ENCODE data around the gene FDX2. TPM values are rescaled to one million over a fixed set of nuclear protein-coding genes. Genes with fewer than 3 reads are reported as not detected.
A peak's percentile ranks its signal among the peaks of the same experiment; 100 is the strongest.

FDX2 gene
- total RNA-seq, 1 experiment from 2014 or later: 26.2 TPM

GRCh38 chr19:10356431-10356830 lies 40.6 kb upstream of the FDX2 start:
- H3K4me3 Mint-ChIP-seq: no peak overlapping the region
- ChIA-PET CTCF (interaction anchor here (1.3 kb wide), 1 partner anchor 32 kb away, joined by 3 read pairs; no protein-coding TSS in a partner anchor), POLR2A (no interaction called here)
- peaks cover 14% of the 10 kb centered on the region for H3K4me1 Mint-ChIP-seq
- H3K9me3 Mint-ChIP-seq: no peaks in the 10 kb centered on the region
- no peaks in the 10 kb centered on the region for H3K27me3 Mint-ChIP-seq (ENCODE audit: low read depth)
- no peak overlapping the region for H3K27ac Mint-ChIP-seq
- TF ChIP-seq, protein P1, sequence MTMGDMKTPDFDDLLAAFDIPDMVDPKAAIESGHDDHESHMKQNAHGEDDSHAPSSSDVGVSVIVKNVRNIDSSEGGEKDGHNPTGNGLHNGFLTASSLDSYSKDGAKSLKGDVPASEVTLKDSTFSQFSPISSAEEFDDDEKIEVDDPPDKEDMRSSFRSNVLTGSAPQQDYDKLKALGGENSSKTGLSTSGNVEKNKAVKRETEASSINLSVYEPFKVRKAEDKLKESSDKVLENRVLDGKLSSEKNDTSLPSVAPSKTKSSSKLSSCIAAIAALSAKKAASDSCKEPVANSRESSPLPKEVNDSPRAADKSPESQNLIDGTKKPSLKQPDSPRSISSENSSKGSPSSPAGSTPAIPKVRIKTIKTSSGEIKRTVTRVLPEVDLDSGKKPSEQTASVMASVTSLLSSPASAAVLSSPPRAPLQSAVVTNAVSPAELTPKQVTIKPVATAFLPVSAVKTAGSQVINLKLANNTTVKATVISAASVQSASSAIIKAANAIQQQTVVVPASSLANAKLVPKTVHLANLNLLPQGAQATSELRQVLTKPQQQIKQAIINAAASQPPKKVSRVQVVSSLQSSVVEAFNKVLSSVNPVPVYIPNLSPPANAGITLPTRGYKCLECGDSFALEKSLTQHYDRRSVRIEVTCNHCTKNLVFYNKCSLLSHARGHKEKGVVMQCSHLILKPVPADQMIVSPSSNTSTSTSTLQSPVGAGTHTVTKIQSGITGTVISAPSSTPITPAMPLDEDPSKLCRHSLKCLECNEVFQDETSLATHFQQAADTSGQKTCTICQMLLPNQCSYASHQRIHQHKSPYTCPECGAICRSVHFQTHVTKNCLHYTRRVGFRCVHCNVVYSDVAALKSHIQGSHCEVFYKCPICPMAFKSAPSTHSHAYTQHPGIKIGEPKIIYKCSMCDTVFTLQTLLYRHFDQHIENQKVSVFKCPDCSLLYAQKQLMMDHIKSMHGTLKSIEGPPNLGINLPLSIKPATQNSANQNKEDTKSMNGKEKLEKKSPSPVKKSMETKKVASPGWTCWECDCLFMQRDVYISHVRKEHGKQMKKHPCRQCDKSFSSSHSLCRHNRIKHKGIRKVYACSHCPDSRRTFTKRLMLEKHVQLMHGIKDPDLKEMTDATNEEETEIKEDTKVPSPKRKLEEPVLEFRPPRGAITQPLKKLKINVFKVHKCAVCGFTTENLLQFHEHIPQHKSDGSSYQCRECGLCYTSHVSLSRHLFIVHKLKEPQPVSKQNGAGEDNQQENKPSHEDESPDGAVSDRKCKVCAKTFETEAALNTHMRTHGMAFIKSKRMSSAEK (CRISPR knock-in tag; IDR thresholded peaks at IDR 0.05; ENCODE audit: borderline replicate concordance): no peak
- TF ChIP-seq CTCF (IDR thresholded peaks at IDR 0.05) (no peak), HMGXB4 (CRISPR knock-in tag; IDR thresholded peaks at IDR 0.05) (no peak), ZNF232 (CRISPR knock-in tag; IDR thresholded peaks at IDR 0.05) (no peak), NFATC4 (CRISPR knock-in tag; IDR thresholded peaks at IDR 0.05) (no peak), SMAD4 (CRISPR knock-in tag; IDR thresholded peaks at IDR 0.05) (no peak), FOXK1 (CRISPR knock-in tag; IDR thresholded peaks at IDR 0.05) (no peak)
- no peaks in the 10 kb centered on the region; the same call in 1 of the 2 replicates for H3K36me3 Mint-ChIP-seq
- DNase-seq (ENCODE audit: low spot score) (no peak), ATAC-seq (no peak)

DNA sequence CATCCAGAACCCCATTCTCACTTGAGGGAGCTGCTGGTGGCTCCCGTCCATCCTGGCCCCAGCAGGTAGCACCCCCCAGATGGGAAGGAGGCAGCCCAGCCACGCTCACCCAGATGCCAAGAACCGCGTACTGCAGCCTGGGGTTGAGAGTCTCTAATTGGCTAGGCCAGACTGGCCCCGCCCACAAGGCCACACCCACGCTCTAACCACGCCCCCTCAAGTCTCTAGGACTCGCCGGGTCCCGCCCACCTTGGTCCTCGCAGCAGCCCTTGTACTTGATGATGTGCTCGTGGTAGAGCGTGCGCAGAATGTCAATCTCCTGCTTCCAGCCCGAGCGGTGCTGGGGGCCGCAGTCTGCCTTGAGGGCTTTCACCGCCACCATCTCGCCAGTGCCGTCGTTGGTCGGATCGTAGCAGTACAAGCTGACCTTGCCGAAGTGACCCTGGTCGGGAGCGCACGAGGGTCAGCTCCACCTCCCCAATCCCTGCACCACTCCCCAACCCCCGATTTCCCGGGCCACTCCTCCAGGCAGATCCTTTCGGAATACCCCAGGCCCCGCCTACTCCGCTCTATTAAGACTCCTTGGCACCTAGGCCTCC lies 38.1 kb upstream of the FDX2 start:
- H3K36me3 Mint-ChIP-seq: no peaks in the 10 kb centered on the region; the same call in 1 of the 2 replicates
- no peaks in the 10 kb centered on the region for H3K27me3 Mint-ChIP-seq (ENCODE audit: low read depth)
- ATAC-seq (peak; percentile 69), DNase-seq (ENCODE audit: low spot score) (peak; percentile 100)
- no peaks in the 10 kb centered on the region for H3K9me3 Mint-ChIP-seq
- CTCF ChIA-PET: interaction anchor here (0.7 to 3.5 kb wide), 21 partner anchors 9 to 364 kb away, joined by 3 to 24 read pairs (median 4); partner anchors contain the start of genes CDC37, DNM2, ICAM1 and ICAM5
- H3K4me3 Mint-ChIP-seq: peak overlapping the region; percentile 84
- POLR2A ChIA-PET: interaction anchor here (0.8 to 2.2 kb wide), 6 partner anchors 18 to 64 kb away, joined by 3 to 18 read pairs (median 6); partner anchors contain the start of genes ICAM5, RAVER1 and TYK2
- H3K4me1 Mint-ChIP-seq: peaks cover 14% of the 10 kb centered on the region
- peak overlapping the region; percentile 94 for H3K27ac Mint-ChIP-seq
- TF ChIP-seq NR3C1 (CRISPR knock-in tag; conservative IDR thresholded peaks at IDR 0.05; ENCODE audit: low read depth) (no peak), HMGXB4 (CRISPR knock-in tag; IDR thresholded peaks at IDR 0.05) (no peak), ESRRA (CRISPR knock-in tag; IDR thresholded peaks at IDR 0.05; ENCODE audit: borderline replicate concordance) (no peak; the same call in 1 of the 2 replicates), TP53 (CRISPR knock-in tag; IDR thresholded peaks at IDR 0.05) (no peak), SP1 (CRISPR knock-in tag; conservative IDR thresholded peaks at IDR 0.05) (peak; percentile 92), RELA (CRISPR knock-in tag; IDR thresholded peaks at IDR 0.05; ENCODE audit: borderline replicate concordance) (no peak), ZNF121 (CRISPR knock-in tag; IDR thresholded peaks at IDR 0.05) (no peak), SMAD3 (CRISPR knock-in tag; IDR thresholded peaks at IDR 0.05; ENCODE audit: borderline replicate concordance) (no peak), TCF7 (CRISPR knock-in tag; IDR thresholded peaks at IDR 0.05; ENCODE audit: low read depth) (no peak), ATF6 (CRISPR knock-in tag; IDR thresholded peaks at IDR 0.05) (no peak), IRF2 (CRISPR knock-in tag; IDR thresholded peaks at IDR 0.05; ENCODE audit: borderline replicate concordance, low read depth) (no peak), HMGA2 (CRISPR knock-in tag; IDR thresholded peaks at IDR 0.05) (no peak), IRF1 (CRISPR knock-in tag; IDR thresholded peaks at IDR 0.05) (0 out of 2 replicates have a peak, but pooled peaks have one; percentile 29)
- TF ChIP-seq, protein P2, sequence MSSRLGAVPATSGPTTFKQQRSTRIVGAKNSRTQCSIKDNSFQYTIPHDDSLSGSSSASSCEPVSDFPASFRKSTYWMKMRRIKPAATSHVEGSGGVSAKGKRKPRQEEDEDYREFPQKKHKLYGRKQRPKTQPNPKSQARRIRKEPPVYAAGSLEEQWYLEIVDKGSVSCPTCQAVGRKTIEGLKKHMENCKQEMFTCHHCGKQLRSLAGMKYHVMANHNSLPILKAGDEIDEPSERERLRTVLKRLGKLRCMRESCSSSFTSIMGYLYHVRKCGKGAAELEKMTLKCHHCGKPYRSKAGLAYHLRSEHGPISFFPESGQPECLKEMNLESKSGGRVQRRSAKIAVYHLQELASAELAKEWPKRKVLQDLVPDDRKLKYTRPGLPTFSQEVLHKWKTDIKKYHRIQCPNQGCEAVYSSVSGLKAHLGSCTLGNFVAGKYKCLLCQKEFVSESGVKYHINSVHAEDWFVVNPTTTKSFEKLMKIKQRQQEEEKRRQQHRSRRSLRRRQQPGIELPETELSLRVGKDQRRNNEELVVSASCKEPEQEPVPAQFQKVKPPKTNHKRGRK (CRISPR knock-in tag; IDR thresholded peaks at IDR 0.05; ENCODE audit: borderline replicate concordance): no peak

Measured in WTC11 (cell line).